Neural cell (in vitro differentiated cells): ENCODE measurements around the gene NOSIP. TPM values are rescaled to one million over a fixed set of nuclear protein-coding genes. Genes with fewer than 3 reads are reported as not detected.

Source experiments
- H2AFZ ChIP-seq: fragments of 200-600, 300-800 bp; sonication (generic), shearing (Covaris generic); 2 replicates; pipeline ENCODE4 v1.6.0; 2014; ENCODE audit warnings: low read depth, mild to moderate bottlenecking, antibody characterized with exemption, low read length, moderate library complexity
- H3F3A ChIP-seq: fragments of 200-600 bp; shearing (Covaris generic); 2 replicates; pipeline ENCODE4 v1.6.1; 2016; ENCODE audit warnings: mild to moderate bottlenecking, moderate library complexity, mixed read lengths, antibody characterized with exemption, low read length; ENCODE audit not compliant: insufficient read depth, poor library complexity, severe bottlenecking
- H3K27ac ChIP-seq: fragments of 200-600, 300-800 bp; sonication (generic), shearing (Covaris generic); 2 replicates; pipeline ENCODE4 v1.5.1; 2014; ENCODE audit warnings: mild to moderate bottlenecking, low read length, moderate library complexity
- H3K27me3 ChIP-seq: fragments of 300-800, 200-600 bp; sonication (generic), shearing (Covaris generic); 2 replicates; pipeline ENCODE4 v1.6.0; 2014; ENCODE audit warnings: mild to moderate bottlenecking, low read depth, low read length, moderate library complexity; ENCODE audit not compliant: insufficient read depth
- H3K36me3 ChIP-seq: fragments of 300-800, 200-600 bp; sonication (generic), shearing (Covaris generic); 2 replicates; pipeline ENCODE4 v1.5.1; 2014; ENCODE audit warnings: mild to moderate bottlenecking, antibody characterized with exemption, low read length, moderate library complexity; ENCODE audit not compliant: insufficient read depth
- H3K4me2 ChIP-seq: fragments of 300-800, 200-600 bp; sonication (generic), shearing (Covaris generic); 2 replicates; pipeline ENCODE4 v1.6.0; 2014; ENCODE audit warnings: mild to moderate bottlenecking, low read length
- H3K4me3 ChIP-seq: fragments of 300-800, 200-600 bp; sonication (generic), shearing (Covaris generic); 2 replicates; pipeline ENCODE4 v1.5.1; 2014; ENCODE audit warnings: mild to moderate bottlenecking, low read length, moderate library complexity
- H3K79me2 ChIP-seq: fragments of 200-600 bp; shearing (Covaris generic); replicated peaks from 2 replicates; pipeline ENCODE4 v1.6.0; 2014; ENCODE audit warnings: mild to moderate bottlenecking, low read length, moderate library complexity; ENCODE audit not compliant: insufficient read depth
- H3K9ac ChIP-seq: fragments of 300-800, 200-600 bp; sonication (generic), shearing (Covaris generic); 2 replicates; pipeline ENCODE4 v1.6.1; 2016; ENCODE audit warnings: mild to moderate bottlenecking, low read length, mixed read lengths
- H3K9me2 ChIP-seq: fragments of 200-600 bp; shearing (Covaris generic); 2 replicates; pipeline ENCODE4 v1.6.1; 2016; ENCODE audit warnings: mild to moderate bottlenecking, low read length, mixed read lengths; ENCODE audit not compliant: insufficient read depth
- H3K9me3 ChIP-seq: fragments of 200-600, 300-800 bp; sonication (generic), shearing (Covaris generic); 2 replicates; pipeline ENCODE4 v1.6.1; 2016; ENCODE audit warnings: mild to moderate bottlenecking, mixed run types, low read length, moderate library complexity, mixed read lengths
- H4K20me1 ChIP-seq: fragments of 200-600 bp; shearing (Covaris generic); 2 replicates; pipeline ENCODE4 v1.6.1; 2016; ENCODE audit warnings: mild to moderate bottlenecking, mixed run types; ENCODE audit not compliant: insufficient read depth
- CTCF ChIP-seq: fragments of 450-650 bp; IDR thresholded peaks from 2 replicates; pipeline ENCODE4 v1.5.1; 2014; ENCODE audit warnings: antibody characterized with exemption, mild to moderate bottlenecking, moderate library complexity; ENCODE audit not compliant: poor library complexity, severe bottlenecking
- EP300 ChIP-seq: fragments of 450-650 bp; conservative IDR thresholded peaks from 2 replicates; pipeline ENCODE4 v1.6.1; 2014; ENCODE audit warnings: antibody characterized with exemption, mild to moderate bottlenecking, moderate library complexity; ENCODE audit not compliant: poor library complexity, severe bottlenecking
- EZH2 ChIP-seq: fragments of 200-600, 300-800 bp; shearing (Covaris generic), sonication (generic); IDR thresholded peaks from 2 replicates; pipeline ENCODE4 v1.6.1; 2014; ENCODE audit warnings: antibody characterized with exemption, low read length, borderline replicate concordance, mild to moderate bottlenecking; ENCODE audit not compliant: insufficient read depth, poor library complexity, severe bottlenecking
- MXI1 ChIP-seq: fragments of 450-650 bp; conservative IDR thresholded peaks from 2 replicates; pipeline ENCODE4 v1.6.1; 2014; ENCODE audit warnings: antibody characterized with exemption, mild to moderate bottlenecking; ENCODE audit not compliant: poor library complexity, severe bottlenecking
- POLR2AphosphoS5 ChIP-seq: IDR thresholded peaks from 2 replicates; pipeline ENCODE4 v1.6.1; 2012
- RAD21 ChIP-seq: fragments of 450-650 bp; conservative IDR thresholded peaks from 2 replicates; pipeline ENCODE4 v1.6.1; 2014; ENCODE audit warnings: antibody characterized with exemption, mild to moderate bottlenecking, moderate library complexity
- REST ChIP-seq: IDR thresholded peaks from 2 replicates; pipeline ENCODE4 v1.6.1; 2012; ENCODE audit warnings: borderline replicate concordance
- SMC3 ChIP-seq: fragments of 450-650 bp; conservative IDR thresholded peaks from 2 replicates; pipeline ENCODE4 v1.6.1; 2014; ENCODE audit warnings: antibody characterized with exemption, mild to moderate bottlenecking, moderate library complexity; ENCODE audit not compliant: poor library complexity
- TAF1 ChIP-seq: IDR thresholded peaks from 2 replicates; pipeline ENCODE4 v1.6.1; 2012; ENCODE audit warnings: low read depth
- polyA plus RNA-seq: library from polyadenylated mRNA; depleted of rRNA; stranded (reverse); fragments of >200 nt; gene quantifications from 2 replicates; pipeline ENCODE4 v1.2.3, GENCODE V29; 2014

The NOSIP gene
- polyA plus RNA-seq, 1 donor from 2014 or later = 129 TPM

GRCh38 chr19:49551531-49551930, 28.8 kb downstream of the NOSIP start:
- Histone ChIP-seq H3K9ac (no peak overlapping the region), H3K27me3 (no peaks in the 10 kb centered on the region), H3F3A (no peaks in the 10 kb centered on the region), H3K4me2 (no peak overlapping the region), H3K4me3 (no peak overlapping the region), H3K9me3 (no peaks in the 10 kb centered on the region), H3K27ac (no peak overlapping the region), H3K36me3 (no peaks in the 10 kb centered on the region), H3K79me2 (no peaks in the 10 kb centered on the region), H4K20me1 (no peaks in the 10 kb centered on the region), H2AFZ (no peak overlapping the region), H3K9me2 (no peaks in the 10 kb centered on the region)
- TF ChIP-seq EP300 = no peak
- no peak for TF ChIP-seq TAF1
- no peak for TF ChIP-seq REST
- TF ChIP-seq SMC3 = no peak
- TF ChIP-seq POLR2AphosphoS5 = no peak
- TF ChIP-seq MXI1 = no peak
- no peak for TF ChIP-seq EZH2
- no peak for TF ChIP-seq CTCF
- no peak for TF ChIP-seq RAD21

GRCh38 chr19:49549045-49549444, 31.3 kb downstream of the NOSIP start:
- Histone ChIP-seq H4K20me1 (no peaks in the 10 kb centered on the region), H3K79me2 (no peaks in the 10 kb centered on the region), H3K4me3 (no peak overlapping the region), H3K27me3 (no peaks in the 10 kb centered on the region), H3F3A (no peaks in the 10 kb centered on the region), H3K36me3 (no peaks in the 10 kb centered on the region), H2AFZ (no peak overlapping the region), H3K9me2 (no peaks in the 10 kb centered on the region), H3K9ac (no peak overlapping the region), H3K9me3 (no peaks in the 10 kb centered on the region), H3K27ac (no peak overlapping the region), H3K4me2 (no peak overlapping the region)
- TF ChIP-seq REST = no peak
- no peak for TF ChIP-seq EZH2
- TF ChIP-seq RAD21 = no peak
- no peak for TF ChIP-seq TAF1
- TF ChIP-seq POLR2AphosphoS5 = no peak
